ENCODE results near the gene RGS10.
A peak's percentile ranks its signal among the peaks of the same experiment; 100 is the strongest.

RGS10 gene

GRCh38 chr10:119539359-119539825, 3.1 kb downstream of the RGS10 start:
- in situ Hi-C loops (cut with MboI; ENCODE audit: low sequenced_read_pairs, unreplicated experiment), result no loop called here
- TF ChIP-seq CTCF (IDR thresholded peaks at IDR 0.05; ENCODE audit: borderline replicate concordance, control extremely low read depth, extremely low read depth, insufficient read depth, missing control alignments), result no peak
- no peak for DNase-seq (ENCODE audit: low spot score)

GRCh38 chr10:119538632-119539358, 3.7 kb downstream of the RGS10 start:
- TF ChIP-seq CTCF (IDR thresholded peaks at IDR 0.05; ENCODE audit: borderline replicate concordance, control extremely low read depth, extremely low read depth, insufficient read depth, missing control alignments), result peak; percentile 40
- in situ Hi-C loops (cut with MboI; ENCODE audit: low sequenced_read_pairs, unreplicated experiment), result no loop called here
- no peak for DNase-seq (ENCODE audit: low spot score)

GRCh38 chr10:119537953-119538630, 4.4 kb downstream of the RGS10 start:
- in situ Hi-C loops (cut with MboI; ENCODE audit: low sequenced_read_pairs, unreplicated experiment), result no loop called here
- no peak for TF ChIP-seq CTCF (IDR thresholded peaks at IDR 0.05; ENCODE audit: borderline replicate concordance, control extremely low read depth, extremely low read depth, insufficient read depth, missing control alignments)
- no peak for DNase-seq (ENCODE audit: low spot score)

GRCh38 chr10:119536508-119537025, 6.0 kb downstream of the RGS10 start:
- no peak for TF ChIP-seq CTCF (IDR thresholded peaks at IDR 0.05; ENCODE audit: borderline replicate concordance, control extremely low read depth, extremely low read depth, insufficient read depth, missing control alignments)
- no peak for DNase-seq (ENCODE audit: low spot score)
- in situ Hi-C loops (cut with MboI; ENCODE audit: low sequenced_read_pairs, unreplicated experiment), result no loop called here

- no peak for TF ChIP-seq CTCF (IDR thresholded peaks at IDR 0.05; ENCODE audit: borderline replicate concordance, control extremely low read depth, extremely low read depth, insufficient read depth, missing control alignments)
- no peak for DNase-seq (ENCODE audit: low spot score)
Measured at GRCh38 chr10:119535837-119536507, 6.5 kb downstream of the RGS10 start.

GRCh38 chr10:119535305-119535704, 7.2 kb downstream of the RGS10 start:
- no peak for DNase-seq (ENCODE audit: low spot score)

More at GRCh38 chr10:119535837-119536507, 6.5 kb downstream of the RGS10 start:
- in situ Hi-C loops (cut with MboI; ENCODE audit: low sequenced_read_pairs, unreplicated experiment), result no loop called here

More at GRCh38 chr10:119535305-119535704, 7.2 kb downstream of the RGS10 start:
- no peak for TF ChIP-seq CTCF (IDR thresholded peaks at IDR 0.05; ENCODE audit: borderline replicate concordance, control extremely low read depth, extremely low read depth, insufficient read depth, missing control alignments)
- in situ Hi-C loops (cut with MboI; ENCODE audit: low sequenced_read_pairs, unreplicated experiment), result no loop called here
